ENCODE measurements around the gene BPIFA1.

Gene BPIFA1

DNA sequence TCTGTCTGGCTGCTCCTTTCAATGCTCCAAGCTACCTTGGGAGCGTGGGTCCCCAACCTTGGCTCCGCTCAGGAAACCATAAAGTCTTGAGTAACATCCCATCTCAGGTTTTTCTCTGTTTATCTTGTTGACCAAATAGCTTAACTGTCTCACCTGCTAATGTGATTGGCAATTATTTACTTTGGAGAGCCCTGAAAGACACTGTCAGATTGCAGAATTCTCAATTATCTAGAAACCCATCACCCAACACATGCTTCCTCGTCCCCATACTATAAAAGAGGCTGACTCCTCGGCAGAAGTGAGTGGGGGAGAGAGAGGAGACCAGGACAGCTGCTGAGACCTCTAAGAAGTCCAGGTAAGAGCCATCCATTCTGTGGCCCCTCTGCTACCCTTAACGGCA is at the start of gene BPIFA1:
Gene BPIFA1 (plus strand): TSS at position 301 of the 400 bp plus-strand sequence. CDS start 1,716 bp downstream, outside the sequence.
- DNase-seq, result no peak

DNA sequence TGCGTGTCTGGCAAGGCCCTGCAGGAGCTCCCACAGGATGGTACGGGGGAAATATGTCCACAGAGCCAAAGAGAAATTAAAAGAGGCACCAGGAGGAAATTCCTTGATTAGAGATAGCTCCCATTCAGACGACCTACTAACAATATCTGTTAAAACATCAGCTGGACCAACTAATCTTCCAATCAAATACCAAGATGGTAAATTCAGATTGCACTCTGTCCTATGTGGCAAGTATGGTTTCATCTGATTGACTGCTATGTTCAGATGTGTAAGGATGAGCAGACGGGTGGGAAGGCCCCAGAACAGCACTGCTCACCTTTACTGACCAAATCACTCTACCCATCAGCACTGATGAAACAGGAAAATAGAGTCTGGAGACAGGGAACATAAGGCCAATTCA is 48.3 kb upstream of the BPIFA1 start:
- no peak for DNase-seq

DNA sequence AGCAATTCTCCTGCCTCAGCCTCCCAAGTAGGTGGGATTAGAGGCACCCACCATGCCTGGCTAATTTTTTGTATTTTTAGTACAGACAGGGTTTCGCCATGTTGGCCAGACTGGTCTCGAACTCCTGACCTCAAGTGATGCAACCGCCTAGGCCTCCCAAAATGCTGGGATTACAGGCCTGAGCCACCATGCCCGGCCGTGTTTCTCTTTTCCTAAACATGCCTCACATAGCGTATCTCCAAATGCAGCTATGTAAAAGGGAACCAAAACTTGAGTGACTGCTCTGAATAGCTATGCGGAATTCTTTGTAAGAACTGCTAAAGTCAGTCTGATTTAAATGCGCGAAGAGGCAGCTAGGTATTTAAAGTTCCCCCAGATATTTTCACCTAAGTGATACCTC is 47.4 kb upstream of the BPIFA1 start:
- DNase-seq, result no peak

DNA sequence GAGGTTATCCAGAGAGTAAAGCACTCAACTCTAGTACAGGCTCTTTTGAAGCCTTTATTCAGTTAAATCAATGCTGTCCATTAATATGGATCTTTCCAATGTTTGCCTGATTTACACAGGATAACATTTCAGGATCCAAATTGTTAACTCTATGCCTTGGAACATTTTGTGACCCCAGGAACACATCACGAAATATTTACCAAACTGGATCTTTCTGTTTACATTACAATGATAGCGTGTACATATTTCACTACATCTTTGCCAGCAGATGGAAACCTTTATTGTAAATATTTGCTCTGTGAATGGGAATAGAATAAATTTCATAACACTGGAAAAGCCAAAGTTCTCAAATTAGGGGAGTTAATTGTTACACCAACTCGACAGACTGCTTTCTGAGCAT is 44.3 kb upstream of the BPIFA1 start:
- no peak for DNase-seq

DNA sequence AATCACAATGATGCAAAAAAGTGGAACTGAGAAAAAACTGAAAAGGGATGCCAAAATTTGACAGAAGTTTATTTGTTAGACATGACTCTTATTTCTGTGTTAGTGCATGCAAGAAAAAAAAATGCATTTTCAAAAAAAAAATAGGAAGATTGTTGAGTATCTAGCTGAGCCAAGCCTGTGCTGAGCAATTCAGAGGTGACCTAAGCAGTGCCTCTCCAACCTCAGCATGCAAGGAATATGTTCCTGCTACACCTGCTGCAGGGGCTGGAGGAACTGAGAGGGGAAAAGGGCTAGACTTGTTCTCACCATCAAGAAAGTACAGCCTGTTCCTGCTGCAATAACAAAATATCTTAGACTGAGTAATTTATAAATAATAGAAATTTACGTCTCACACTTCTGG is 43.8 kb upstream of the BPIFA1 start:
- no peak for DNase-seq

DNA sequence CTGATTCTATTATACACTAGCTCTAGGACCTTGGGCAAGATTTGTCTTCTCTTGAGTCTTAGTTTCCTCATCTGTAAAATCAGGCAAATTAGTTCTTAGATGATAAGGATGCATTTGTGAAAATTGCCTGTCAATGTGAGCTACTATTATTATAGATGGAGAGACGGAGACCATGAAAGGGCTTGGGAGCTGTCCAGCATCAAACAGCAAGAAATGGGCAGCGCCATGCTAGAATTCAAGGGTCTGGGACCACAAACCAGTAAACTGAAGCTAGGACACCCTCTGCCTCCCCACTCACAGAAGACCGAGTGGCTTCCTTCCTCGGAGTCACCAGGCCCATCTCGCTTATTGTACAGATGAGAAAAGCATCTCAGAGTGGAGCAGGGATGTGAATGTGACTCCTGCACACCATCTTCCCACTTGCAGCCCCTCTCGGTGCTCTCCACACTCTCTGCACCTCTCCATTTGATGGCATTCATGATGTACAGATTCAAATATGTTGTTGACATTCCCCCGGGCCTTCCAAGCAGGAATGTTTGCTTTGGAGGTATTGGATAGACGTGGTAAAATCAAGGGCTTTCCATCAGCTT is 42.8 kb upstream of the BPIFA1 start:
- DNase-seq, result no peak

DNA sequence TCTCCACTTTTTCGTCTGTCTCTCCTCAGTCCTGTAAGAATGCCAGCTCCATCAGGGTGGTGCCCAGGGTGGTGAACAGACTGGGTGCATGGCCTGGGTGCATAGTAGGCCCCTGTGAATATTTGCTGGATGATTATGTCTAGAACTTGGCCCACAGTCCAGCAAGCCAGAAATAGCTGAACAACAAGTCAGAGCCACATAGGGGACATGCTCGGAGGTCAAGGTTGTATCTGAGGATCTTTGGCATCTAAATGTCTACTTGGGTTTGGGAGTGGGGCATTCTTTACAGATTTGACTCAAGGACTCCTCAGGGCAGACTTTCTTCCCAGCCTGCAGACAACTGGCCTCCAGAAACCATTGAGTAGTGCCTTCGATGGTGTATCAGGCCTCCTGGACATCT is 36.8 kb upstream of the BPIFA1 start:
- no peak for DNase-seq

DNA sequence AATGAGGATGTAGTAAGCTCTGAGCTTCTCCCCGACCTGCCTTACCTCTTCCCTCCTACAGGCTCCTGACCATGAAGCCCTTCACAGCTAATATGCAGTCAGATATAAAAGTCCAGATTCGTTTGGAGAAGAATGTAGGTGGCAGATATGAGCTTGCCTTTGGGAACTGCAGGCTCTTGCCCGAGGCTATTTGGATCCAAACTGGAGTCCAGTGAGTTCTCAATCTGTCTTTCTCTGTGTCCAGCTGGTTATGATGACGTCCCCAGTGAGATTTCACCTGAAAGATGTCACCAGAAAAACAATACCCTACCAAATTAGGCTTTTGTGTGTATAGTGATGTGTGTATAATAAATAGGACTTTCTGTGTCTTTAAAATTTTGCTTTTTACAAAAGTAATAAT is 33.3 kb upstream of the BPIFA1 start:
- no peak for DNase-seq

DNA sequence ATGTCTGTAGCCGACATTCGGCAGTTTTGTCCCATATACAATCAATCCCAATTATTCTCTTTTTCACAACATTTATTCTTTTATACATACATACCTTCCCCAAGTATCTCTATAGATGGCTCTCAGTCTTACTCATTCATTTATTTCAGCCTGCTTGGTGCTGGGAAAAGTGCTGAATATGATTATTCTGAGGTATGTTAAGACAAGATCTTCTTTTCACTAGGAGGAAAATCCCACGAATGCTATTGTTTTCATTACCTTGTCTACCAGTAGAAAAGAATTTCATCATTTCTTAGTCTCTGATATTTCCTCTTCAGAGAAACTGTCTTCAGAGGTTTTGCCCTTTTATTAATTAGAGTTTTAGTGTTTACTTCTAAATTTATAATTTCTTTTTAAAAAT is 32.4 kb upstream of the BPIFA1 start:
- no peak for DNase-seq

DNA sequence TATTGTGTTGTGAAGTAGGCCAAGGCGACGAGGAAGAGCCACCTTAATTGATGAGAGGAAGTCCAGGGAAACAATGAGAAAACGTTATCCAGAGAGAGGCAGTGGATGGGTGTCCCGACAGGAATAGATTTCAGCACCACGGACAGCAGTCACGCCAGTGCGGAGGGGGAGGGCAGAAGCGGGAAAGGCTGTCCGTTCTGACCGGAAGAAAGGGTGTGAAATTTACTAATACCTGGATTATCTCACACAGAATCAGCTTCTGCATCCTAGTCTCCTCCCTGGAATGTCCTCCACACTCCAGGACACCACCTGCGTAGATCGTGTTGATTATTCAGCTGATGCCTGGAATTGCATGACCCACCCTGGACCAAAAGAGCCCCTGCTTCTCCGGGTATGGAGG is 26.0 kb upstream of the BPIFA1 start:
- DNase-seq, result peak; percentile 34 to 53

DNA sequence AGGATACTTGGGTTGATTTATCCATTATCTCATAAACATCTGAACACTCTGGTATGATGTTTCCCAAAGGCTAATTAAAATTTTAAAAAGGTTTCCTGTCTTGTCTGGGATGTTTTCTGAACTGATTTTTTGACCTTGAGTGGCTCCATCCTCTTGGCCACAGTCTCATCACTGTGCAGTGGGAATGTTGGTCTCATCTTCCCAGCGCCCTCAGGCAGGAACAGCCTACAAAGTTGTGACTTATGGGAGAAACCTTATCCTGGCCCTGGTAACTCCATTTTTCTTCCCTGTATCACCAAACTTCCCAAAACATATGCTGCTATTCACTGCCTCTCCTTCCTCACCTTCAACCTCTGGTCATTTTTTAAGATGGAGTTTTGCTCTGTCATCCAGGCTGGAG is 25.4 kb upstream of the BPIFA1 start:
- DNase-seq, result no peak

DNA sequence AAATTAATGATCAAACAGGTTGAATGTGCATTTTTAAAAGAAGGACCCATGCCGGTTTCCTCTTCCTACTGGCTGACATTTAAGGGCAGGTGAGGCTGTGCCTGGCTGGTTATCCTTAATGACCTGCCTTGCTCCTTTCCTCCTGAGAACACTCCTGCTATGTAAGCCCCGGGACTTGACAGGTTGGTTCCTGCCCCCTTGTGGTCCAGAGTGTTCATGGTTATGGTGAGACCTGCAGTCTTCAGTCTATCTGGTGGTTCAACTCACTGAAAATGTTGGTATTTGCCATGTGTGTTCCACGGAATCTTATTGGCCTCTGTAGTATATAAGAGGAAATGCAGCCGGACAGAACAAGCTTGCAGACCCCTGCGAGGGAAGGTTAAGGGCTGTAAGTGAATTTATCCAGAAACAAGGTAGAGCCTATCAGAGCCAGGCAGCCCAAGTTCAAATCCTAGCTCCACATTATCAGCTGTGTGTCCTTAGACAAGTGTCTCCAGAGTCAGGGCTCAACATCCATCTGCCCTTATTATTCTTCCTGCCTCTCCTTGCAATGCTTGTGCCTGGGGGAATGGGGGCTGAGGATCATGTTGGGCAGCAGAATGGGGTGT is 23.9 kb upstream of the BPIFA1 start:
- DNase-seq, result peak; percentile 23 to 27

DNA sequence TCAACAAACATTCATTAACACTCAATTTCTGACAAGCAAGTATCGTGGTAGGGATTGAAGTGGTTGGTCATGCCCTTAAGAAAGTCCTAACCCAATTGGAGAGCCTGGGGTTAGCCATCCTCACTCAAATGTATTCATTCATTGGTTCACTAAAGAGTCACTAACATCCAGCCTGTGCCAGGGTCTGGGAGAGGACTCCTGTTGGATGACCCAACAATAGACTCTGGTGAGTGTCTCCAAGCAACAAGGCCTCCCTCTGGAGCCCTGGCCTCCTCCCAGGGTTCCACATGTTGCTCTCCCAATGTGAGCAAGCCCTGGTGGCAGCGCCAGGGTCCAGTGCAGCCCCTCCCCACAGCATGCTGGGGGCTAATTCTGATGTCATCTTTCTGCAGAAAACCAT is 18.7 kb upstream of the BPIFA1 start, which contains the start of gene BPIFA3:
Gene BPIFA3 (plus strand): TSS at position 301 of the 400 bp plus-strand sequence. CDS start 185 bp downstream, outside the sequence.
- no peak for DNase-seq

DNA sequence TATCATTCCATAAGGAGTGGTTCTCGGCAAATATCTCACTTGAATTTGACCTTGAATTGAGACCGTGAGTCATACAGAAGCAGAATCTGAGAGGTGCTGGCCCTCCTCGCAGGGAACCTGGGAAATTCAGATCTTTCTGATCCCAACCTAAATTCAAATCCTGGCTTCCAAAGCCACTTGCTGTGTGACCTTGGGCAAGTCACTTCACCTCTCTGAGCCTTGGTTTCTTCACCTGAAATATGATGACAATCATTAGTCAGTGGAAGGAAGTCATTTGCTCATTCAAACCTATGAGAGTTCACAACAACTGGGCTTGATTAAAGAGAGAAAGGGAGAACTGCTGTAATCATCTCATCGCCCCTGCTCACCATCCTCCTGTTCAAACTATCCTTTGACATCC is 11.4 kb upstream of the BPIFA1 start:
- no peak for DNase-seq

DNA sequence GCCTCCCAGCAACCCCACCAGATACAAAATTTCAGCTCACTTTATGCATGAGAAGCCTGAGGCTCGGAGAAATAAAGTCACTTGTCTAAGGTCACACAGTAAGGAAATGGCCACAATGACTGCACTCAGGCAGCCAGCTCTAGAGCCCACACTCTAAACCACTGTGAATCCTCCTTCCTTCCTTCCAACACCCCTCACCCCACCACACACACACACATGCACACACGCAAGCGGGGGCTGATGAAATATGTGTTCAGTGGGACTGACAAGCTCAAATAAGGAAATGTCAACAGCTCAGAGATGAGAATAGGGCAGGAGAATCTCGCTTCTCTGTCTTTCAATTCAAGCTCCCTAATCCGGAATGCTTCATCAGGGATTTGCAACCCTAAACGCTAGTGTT is 6.0 kb upstream of the BPIFA1 start:
- peak in 1 of 2 experiments; percentile 22 for DNase-seq

DNA sequence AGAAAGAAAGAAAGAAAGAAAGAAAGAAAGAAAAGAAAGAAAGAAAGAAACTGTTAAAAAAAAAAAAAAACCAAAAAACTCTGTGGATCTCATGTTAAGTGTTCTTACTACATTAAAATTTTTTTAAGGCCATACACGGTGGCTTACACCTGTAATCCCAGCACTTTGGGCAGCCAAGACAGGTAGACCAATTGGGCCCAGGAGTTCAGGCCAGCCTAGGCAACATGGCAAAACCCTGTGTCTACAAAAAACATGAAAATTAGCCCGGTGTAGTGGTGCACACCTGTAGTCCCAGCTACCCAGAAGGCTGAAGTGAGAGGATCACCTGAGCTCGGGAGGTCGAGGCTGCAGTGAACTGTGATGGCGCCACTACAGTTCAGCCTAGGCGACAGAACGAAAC is 4.6 kb upstream of the BPIFA1 start:
- no peak for DNase-seq

DNA sequence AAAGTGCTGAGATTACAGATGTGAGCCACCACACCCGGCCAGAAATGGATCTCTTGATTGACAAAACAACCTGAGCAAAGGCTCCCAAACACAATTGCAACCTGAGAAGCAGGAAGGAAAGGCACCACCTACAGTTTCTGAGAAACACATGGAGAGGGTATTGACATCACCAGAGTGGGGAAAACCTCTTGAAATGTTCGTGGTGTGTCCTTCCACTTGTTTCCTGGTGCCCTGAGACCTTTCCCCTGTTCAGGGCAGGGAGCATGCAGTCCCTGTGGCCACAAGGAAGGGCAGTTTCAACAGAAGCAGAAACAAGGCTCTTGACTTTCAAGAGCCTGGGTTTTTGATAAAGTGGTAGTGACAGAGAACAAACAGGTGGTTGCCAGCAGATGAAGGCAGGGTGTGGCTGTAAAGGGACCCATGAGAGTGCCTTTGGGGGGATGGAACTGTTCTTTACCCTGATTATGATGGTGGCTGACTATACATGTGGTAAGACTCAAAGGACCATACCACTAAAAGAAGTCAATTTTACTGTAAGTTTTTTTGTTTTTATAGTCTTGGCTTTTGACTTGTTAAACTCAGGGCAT is 3.2 kb upstream of the BPIFA1 start:
- DNase-seq, result no peak

DNA sequence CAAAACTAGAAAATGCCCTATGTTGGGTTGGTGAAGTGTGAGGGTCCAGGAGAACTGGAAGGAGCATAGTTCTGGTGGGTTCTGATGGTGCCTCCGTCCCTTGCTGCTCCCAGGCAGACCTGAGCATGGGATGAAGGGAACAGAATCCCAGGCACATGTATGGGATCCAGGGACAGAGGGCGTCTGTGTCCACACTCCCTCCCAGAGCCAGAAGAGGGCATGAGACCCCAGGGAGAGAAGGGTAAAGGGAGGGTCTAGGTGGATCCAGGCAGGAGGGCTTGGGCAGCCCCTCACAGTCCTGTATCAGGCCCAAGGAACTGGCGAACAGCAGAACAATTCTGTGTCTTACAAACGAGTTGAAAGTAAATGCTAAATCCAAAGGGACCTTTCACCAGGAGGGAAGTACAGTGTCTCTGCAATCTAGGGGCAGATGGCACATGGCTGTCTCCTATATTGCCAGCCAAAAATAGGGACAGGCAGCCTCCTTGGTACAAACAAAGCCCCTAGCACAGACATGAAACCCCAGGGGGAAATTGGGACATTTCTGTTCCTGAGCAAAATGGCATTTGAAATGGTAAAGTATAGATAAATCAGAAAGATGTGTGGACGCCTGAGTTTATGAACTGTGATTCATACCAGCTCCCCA is 2.5 kb upstream of the BPIFA1 start:
- no peak for DNase-seq

DNA sequence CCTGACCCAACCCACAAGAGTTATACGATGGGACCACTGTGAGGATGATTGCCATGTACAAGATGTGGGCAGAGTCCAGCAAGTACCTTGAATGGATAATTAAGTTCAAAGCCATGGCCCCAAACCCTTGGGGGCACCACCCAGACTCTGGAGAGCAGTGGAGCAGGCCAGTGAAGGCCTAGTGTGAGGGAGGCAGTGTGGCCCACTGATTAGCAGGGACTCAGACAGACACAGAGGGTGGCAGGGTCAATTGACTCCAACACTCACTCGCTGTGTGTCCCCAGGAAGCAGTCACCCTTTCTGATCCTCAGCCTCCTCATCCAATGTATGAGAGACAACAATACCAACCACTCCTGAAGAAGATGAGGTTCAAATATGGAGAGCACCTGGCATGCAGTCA is 1.7 kb upstream of the BPIFA1 start:
- no peak for DNase-seq

DNA sequence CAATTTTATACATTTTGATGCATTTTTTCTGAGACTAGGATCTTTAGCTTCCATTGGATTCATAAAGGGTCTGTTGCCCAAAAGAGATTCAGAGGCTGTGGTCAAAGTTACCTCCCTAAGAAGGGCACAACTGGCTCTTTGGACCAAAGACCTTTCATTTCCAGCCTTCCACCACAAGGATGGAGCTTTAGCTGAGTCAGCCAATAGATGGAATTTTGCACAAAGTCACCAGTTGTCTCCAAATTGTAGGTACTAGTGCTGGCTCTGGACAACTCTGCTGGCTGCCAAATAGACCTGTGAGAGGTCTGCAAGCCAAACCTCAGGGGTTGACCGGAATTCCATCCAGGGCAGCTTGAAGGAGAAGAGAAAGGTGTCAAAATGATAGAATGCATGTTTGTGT is 555 bp downstream of the BPIFA1 start:
- DNase-seq, result no peak

DNA sequence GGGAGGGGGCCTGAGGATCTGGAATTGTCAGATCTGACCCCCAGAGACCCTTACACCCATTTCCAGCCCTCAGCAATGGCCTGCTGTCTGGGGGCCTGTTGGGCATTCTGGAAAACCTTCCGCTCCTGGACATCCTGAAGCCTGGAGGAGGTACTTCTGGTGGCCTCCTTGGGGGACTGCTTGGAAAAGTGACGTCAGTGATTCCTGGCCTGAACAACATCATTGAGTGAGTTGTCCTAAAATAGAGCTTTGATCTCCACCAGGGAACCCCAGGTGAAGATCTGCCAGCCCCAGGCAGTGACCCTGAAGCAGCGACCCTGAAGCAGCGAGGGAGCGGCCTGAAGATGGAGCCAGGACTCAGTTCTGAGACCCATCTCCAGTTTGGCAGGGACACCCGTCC is 2.2 kb downstream of the BPIFA1 start:
- DNase-seq, result no peak

DNA sequence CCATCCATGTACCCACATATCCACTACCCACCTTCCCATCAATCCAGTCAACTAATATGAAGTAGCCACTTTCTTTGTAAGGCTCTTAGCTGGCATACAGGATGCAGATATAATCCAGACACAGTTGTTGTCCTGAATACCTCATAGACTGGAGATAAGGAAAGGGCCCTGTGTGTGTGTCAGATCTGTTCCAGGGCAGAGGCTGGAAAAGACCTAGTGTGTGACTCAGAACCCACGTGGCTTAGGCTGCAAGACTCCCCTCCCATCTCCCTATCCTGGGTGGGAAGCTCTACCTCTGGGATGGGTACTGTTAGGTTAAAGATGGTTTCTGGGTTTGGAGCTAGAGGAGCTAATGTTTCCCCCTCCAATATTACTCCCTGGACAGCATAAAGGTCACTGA is 3.6 kb downstream of the BPIFA1 start:
- DNase-seq, result no peak

DNA sequence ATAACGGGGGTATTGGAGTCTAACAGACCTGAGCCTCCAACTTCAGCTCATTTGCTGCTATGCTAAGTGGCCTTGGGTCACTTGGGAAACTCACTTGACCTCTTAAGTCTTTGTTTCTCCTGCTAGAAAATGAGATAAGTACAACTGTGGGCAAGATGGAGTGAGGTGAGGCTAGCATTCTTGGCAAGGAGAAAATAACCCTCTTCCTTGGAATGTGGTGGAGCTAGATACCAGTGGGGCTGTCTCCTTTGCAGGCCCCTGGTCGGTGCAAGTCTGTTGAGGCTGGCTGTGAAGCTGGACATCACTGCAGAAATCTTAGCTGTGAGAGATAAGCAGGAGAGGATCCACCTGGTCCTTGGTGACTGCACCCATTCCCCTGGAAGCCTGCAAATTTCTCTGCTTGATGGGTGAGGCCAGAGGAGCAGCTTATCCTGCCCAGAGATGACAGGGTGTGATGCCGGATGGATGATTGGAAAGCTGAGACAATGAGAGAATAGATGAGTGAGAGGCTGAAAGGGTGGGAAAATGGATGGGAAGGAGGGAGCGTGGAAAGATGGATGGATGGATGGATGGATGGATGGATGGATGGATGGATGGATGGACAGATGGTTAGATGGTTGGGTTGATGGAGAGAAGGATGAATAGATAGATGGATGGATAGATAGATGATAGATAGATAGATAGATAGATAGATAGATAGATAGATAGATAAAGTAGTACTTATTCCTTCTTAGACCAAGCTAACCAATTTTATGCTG is 4.4 kb downstream of the BPIFA1 start:
- no peak for DNase-seq

Data from activated T-cell treated with anti-CD3 and anti-CD28 coated beads, Interleukin-2, amount 50 U/mL, for 48 hours (primary cell).